Nucleus accumbens (tissue), 56 donors: ENCODE results near the gene HLA-DRA.
"Not testable (repeated sequence)": the region's sequence is repeated elsewhere in the genome, so short reads cannot be mapped to it uniquely, and the experiment has no call there.

Experiments used
- DNase-seq, 56 donors: peaks; one replicate each; lab custom pipeline; 2025; lab: John Stamatoyannopoulos, UW

Gene HLA-DRA

GRCh38 chr6:32430179-32430578, 9.5 kb upstream of the HLA-DRA start:
- DNase-seq, result no peak

GRCh38 chr6:32431142-32431541, 8.5 kb upstream of the HLA-DRA start:
- no peak for DNase-seq

GRCh38 chr6:32432050-32432450, 7.6 kb upstream of the HLA-DRA start:
- no peak for DNase-seq

- DNase-seq, result not testable (repeated sequence)
Observed at GRCh38 chr6:32433950-32434349, 5.7 kb upstream of the HLA-DRA start.

GRCh38 chr6:32436186-32436585, 3.5 kb upstream of the HLA-DRA start:
- DNase-seq, result no peak

- no peak for DNase-seq
Observed at GRCh38 chr6:32436995-32437836, 2.5 kb upstream of the HLA-DRA start.

- no peak for DNase-seq
Observed at GRCh38 chr6:32439139-32439538, 548 bp upstream of the HLA-DRA start.

GRCh38 chr6:32442243-32442667, 2.6 kb downstream of the HLA-DRA start:
- no peak for DNase-seq

GRCh38 chr6:32442977-32443552, 3.4 kb downstream of the HLA-DRA start:
- DNase-seq, result no peak

- no peak for DNase-seq
Observed at GRCh38 chr6:32444433-32444832, 4.7 kb downstream of the HLA-DRA start.

GRCh38 chr6:32445321-32445854, 5.7 kb downstream of the HLA-DRA start:
- no peak for DNase-seq

- no peak for DNase-seq
Observed at GRCh38 chr6:32447932-32448331, 8.2 kb downstream of the HLA-DRA start.

GRCh38 chr6:32449088-32449736, 9.5 kb downstream of the HLA-DRA start:
- no peak for DNase-seq

- DNase-seq, result no peak
Observed at GRCh38 chr6:32457054-32457453, 17.4 kb downstream of the HLA-DRA start.

GRCh38 chr6:32459781-32460424, 20.2 kb downstream of the HLA-DRA start:
- no peak for DNase-seq

GRCh38 chr6:32460528-32460927, 20.8 kb downstream of the HLA-DRA start:
- no peak for DNase-seq

- no peak for DNase-seq
Observed at GRCh38 chr6:32461493-32461892, 21.8 kb downstream of the HLA-DRA start.

GRCh38 chr6:32462609-32463008, 22.9 kb downstream of the HLA-DRA start:
- no peak for DNase-seq

- not testable (repeated sequence) for DNase-seq
Observed at GRCh38 chr6:32467743-32468503, 28.2 kb downstream of the HLA-DRA start.

GRCh38 chr6:32472781-32473375, 33.2 kb downstream of the HLA-DRA start:
- DNase-seq, result no peak
